ENCODE results near the gene SCRT2. TPM values are rescaled to one million over a fixed set of nuclear protein-coding genes. Genes with fewer than 3 reads are reported as not detected.

Gene SCRT2
- total and polyA plus RNA-seq, 2 of the 8 experiments (the other 6 are each of a cell fraction or from before 2014, with no cell fraction given): 0.12 to 0.34 TPM

DNA sequence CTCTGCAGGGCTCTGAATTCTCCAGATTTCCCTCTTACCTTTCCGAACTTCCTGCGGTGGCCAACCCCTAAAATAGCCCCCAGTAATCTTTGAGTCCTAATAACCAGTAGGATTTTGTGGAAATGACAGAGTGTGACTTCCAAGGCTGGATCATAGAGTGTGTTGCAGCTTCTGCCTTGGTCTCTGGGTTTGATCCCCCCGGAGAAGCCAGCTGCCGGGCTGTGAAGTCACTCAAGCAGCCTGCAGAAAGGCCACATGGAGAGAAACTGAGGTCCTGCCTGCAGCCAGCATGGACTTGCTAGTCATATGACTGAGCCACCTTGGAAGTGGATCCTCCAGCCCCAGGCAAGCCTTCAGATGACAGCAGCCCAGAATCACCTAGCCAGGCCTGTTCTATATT lies 46.3 kb upstream of the SCRT2 start:
- H4K91ac ChIP-seq (replicated peaks; ENCODE audit: insufficient read length, low read length): no peak overlapping the region
- H3K4me3 ChIP-seq (ENCODE audit: extremely low read depth in 1 of 4, insufficient read depth in 2 of 4, low read depth in 3 of 4, low read length in 4 of 4): no peak overlapping the region
- no peak overlapping the region for H2BK5ac ChIP-seq (ENCODE audit: low read depth, low read length)
- TF ChIP-seq POLR2A (IDR thresholded peaks at IDR 0.05; ENCODE audit: control extremely low read depth in 1 of 2, low read depth in 2 of 2, low read length in 2 of 2): no peak
- TF ChIP-seq TBP (IDR thresholded peaks at IDR 0.05; ENCODE audit: low read depth, low read length): no peak
- TF ChIP-seq SP1 (IDR thresholded peaks at IDR 0.05; ENCODE audit: low read depth, low read length): no peak
- TF ChIP-seq BACH1 (IDR thresholded peaks at IDR 0.05; ENCODE audit: low read length): no peak
- TF ChIP-seq CBX8 (IDR thresholded peaks at IDR 0.05; ENCODE audit: borderline replicate concordance, low read depth, low read length): no peak
- TF ChIP-seq POU5F1 (IDR thresholded peaks at IDR 0.05; ENCODE audit: low read depth, low read length): no peak
- no peak for TF ChIP-seq SP2 (IDR thresholded peaks at IDR 0.05; ENCODE audit: low read length)
- no peak for TF ChIP-seq GTF2F1 (IDR thresholded peaks at IDR 0.05; ENCODE audit: borderline replicate concordance, low read depth, low read length)
- TF ChIP-seq ASH2L (IDR thresholded peaks at IDR 0.05; ENCODE audit: low read length): no peak
- no peaks in the 10 kb centered on the region for H3K79me1 ChIP-seq (ENCODE audit: low read depth, low read length)
- H4K20me1 ChIP-seq (replicated peaks in 1 of 2; ENCODE audit: control insufficient read depth in 1 of 2, insufficient read depth in 2 of 2, low read length in 2 of 2): no peaks in the 10 kb centered on the region
- H3K4ac ChIP-seq (replicated peaks; ENCODE audit: insufficient read length, low read depth, low read length): no peak overlapping the region
- H3K23ac ChIP-seq (ENCODE audit: insufficient read length): no peak overlapping the region
- 95% methylated on average over 4 of the region's 4 CpGs; no CpG with 5 or more reads in 1 of the 2 experiments for WGBS, 2 experiments (ENCODE audit: extremely low coverage in 1 of 2, insufficient coverage in 1 of 2, insufficient read length in 1 of 2, insufficient replicate concordance in 2 of 2, low coverage in 1 of 2, low lambda C conversion rate in 2 of 2, missing lambda C conversion rate in 1 of 2)
- H3K9ac ChIP-seq (replicated peaks in 1 of 4; ENCODE audit: extremely low read depth in 1 of 4, low read depth in 3 of 4, low read length in 3 of 4): no peak overlapping the region
- no peak overlapping the region for H2BK120ac ChIP-seq (replicated peaks; ENCODE audit: low read depth, low read length)
- no peak overlapping the region for H4K5ac ChIP-seq (ENCODE audit: insufficient read length, low read depth, low read length)
- H2AFZ ChIP-seq (ENCODE audit: low read length): no peak overlapping the region
- H3K79me2 ChIP-seq (ENCODE audit: control insufficient read depth in 1 of 2, insufficient read depth in 2 of 2, low read length in 2 of 2): no peaks in the 10 kb centered on the region
- DNase-seq (ENCODE audit: low read depth in 1 of 2, low spot score in 2 of 2): no peak
- H2AK5ac ChIP-seq (ENCODE audit: low read depth, low read length): no peak overlapping the region
- no peak overlapping the region for H3K14ac ChIP-seq (ENCODE audit: insufficient read length)
- H3K9me3 ChIP-seq (ENCODE audit: insufficient read depth in 2 of 2, low read depth in 1 of 2, low read length in 1 of 2): no peaks in the 10 kb centered on the region
- no peak for FAIRE-seq
- H2BK15ac ChIP-seq (ENCODE audit: low read length): no peak overlapping the region
- H3K56ac ChIP-seq (replicated peaks; ENCODE audit: insufficient read length, low read depth, low read length): no peak overlapping the region
- no peaks in the 10 kb centered on the region for H3K23me2 ChIP-seq (ENCODE audit: low read depth, low read length)
- H3K27ac ChIP-seq (ENCODE audit: low read depth, low read length): no peak overlapping the region
- H4K8ac ChIP-seq (ENCODE audit: extremely low read depth, insufficient read depth, low read length): no peak overlapping the region
- POLR2A ChIA-PET (ENCODE audit: partially characterized antibody): no interaction called here
- CTCF ChIA-PET (ENCODE audit: partially characterized antibody): interaction anchor here (0.6 to 3.4 kb wide), 7 partner anchors 17 to 220 kb away, joined by 3 to 23 read pairs (median 3); no protein-coding TSS in a partner anchor
- peaks cover 0 to 6% (median 2%) of the 10 kb centered on the region in 4 experiments; a peak in 5 of 7 replicates for H3K27me3 ChIP-seq (replicated peaks in 1 of 4; ENCODE audit: control insufficient read depth in 3 of 4, extremely low read depth in 1 of 4, insufficient read depth in 3 of 4, low read length in 3 of 4)
- H2BK12ac ChIP-seq (ENCODE audit: low read depth, low read length): no peak overlapping the region
- no peak overlapping the region for H3K4me2 ChIP-seq (ENCODE audit: insufficient read depth in 1 of 2, low read depth in 2 of 2, low read length in 2 of 2)
- H3K36me3 ChIP-seq (ENCODE audit: control insufficient read depth in 2 of 4, insufficient read depth in 4 of 4, low read length in 3 of 4): no peaks in the 10 kb centered on the region
- H3K4me1 ChIP-seq (replicated peaks in 1 of 4; ENCODE audit: control insufficient read depth in 3 of 4, insufficient read depth in 4 of 4, low read length in 3 of 4): no peaks in the 10 kb centered on the region; a peak in 2 of 7 replicates
- H3K18ac ChIP-seq (ENCODE audit: extremely low read depth, low read length): no peak overlapping the region
- no peak overlapping the region for H2BK20ac ChIP-seq (ENCODE audit: low read length)
